Measurements from ENCODE around the gene AGTPBP1. TPM values are rescaled to one million over a fixed set of nuclear protein-coding genes. Genes with fewer than 3 reads are reported as not detected.

Gene AGTPBP1
- total and polyA plus RNA-seq, 2 experiments from 2014 or later = 31.4 to 58.0 TPM

- peaks cover 24% of the 10 kb centered on the region for H3K4me1 Mint-ChIP-seq
- H3K27ac ChIP-seq (ENCODE audit: low read depth) = no peak overlapping the region
- H3K27me3 Mint-ChIP-seq (ENCODE audit: insufficient read depth, low read depth, poor library complexity) = no peaks in the 10 kb centered on the region
- H3K36me3 ChIP-seq (ENCODE audit: insufficient read depth) = no peaks in the 10 kb centered on the region
- no peaks in the 10 kb centered on the region for H3K9me3 Mint-ChIP-seq
- no peaks in the 10 kb centered on the region for H3K27me3 ChIP-seq (ENCODE audit: insufficient read depth)
- TF ChIP-seq REST (IDR thresholded peaks at IDR 0.05; ENCODE audit: unreplicated experiment) = no peak
- H3K4me3 ChIP-seq = no peak overlapping the region
- H3K4me3 Mint-ChIP-seq = no peak overlapping the region
- no peaks in the 10 kb centered on the region; the same call in 1 of the 2 replicates for H3K79me2 ChIP-seq (replicated peaks; ENCODE audit: insufficient read depth)
- H3F3A ChIP-seq (replicated peaks; ENCODE audit: low read depth) = no peaks in the 10 kb centered on the region
- no peaks in the 10 kb centered on the region for H4K20me1 ChIP-seq (replicated peaks; ENCODE audit: insufficient read depth)
- ATAC-seq (no peak), DNase-seq (ENCODE audit: low spot score) (no peak)
- no peak overlapping the region for H3K27ac Mint-ChIP-seq
- no peaks in the 10 kb centered on the region; the same call in 1 of the 2 replicates for H3K9me2 ChIP-seq (ENCODE audit: insufficient read depth)
- H3K36me3 Mint-ChIP-seq (ENCODE audit: low read depth) = no peaks in the 10 kb centered on the region
- H3K4me2 ChIP-seq = no peak overlapping the region
- H3K4me1 ChIP-seq (ENCODE audit: insufficient read depth) = 0 out of 2 replicates have a peak, but pooled peaks cover 3% of the 10 kb centered on the region
- no peak overlapping the region for H2AFZ ChIP-seq
These were observed 142.1 kb downstream of the AGTPBP1 start for GRCh38 chr9:85599540-85600105.

- no peaks in the 10 kb centered on the region for H3K9me2 ChIP-seq (ENCODE audit: insufficient read depth)
- H3K4me2 ChIP-seq = no peak overlapping the region
- H3K27ac ChIP-seq (ENCODE audit: low read depth) = no peak overlapping the region
- peaks cover 17% of the 10 kb centered on the region for H3K4me1 ChIP-seq (ENCODE audit: insufficient read depth)
- no peaks in the 10 kb centered on the region for H4K20me1 ChIP-seq (replicated peaks; ENCODE audit: insufficient read depth)
- no peak overlapping the region for H3K4me3 ChIP-seq
- ATAC-seq = no peak
- Mint-ChIP-seq H3K36me3 (ENCODE audit: low read depth) (no peaks in the 10 kb centered on the region), H3K9me3 (no peaks in the 10 kb centered on the region), H3K27me3 (ENCODE audit: insufficient read depth, low read depth, poor library complexity) (no peaks in the 10 kb centered on the region), H3K4me3 (no peak overlapping the region), H3K4me1 (peaks cover 17% of the 10 kb centered on the region; the same call in 2 of the 3 replicates), H3K27ac (no peak overlapping the region)
- no peaks in the 10 kb centered on the region for H3K79me2 ChIP-seq (replicated peaks; ENCODE audit: insufficient read depth)
- no peaks in the 10 kb centered on the region for H3F3A ChIP-seq (replicated peaks; ENCODE audit: low read depth)
- DNase-seq (ENCODE audit: low spot score) = no peak
- no peaks in the 10 kb centered on the region for H3K36me3 ChIP-seq (ENCODE audit: insufficient read depth)
- H3K27me3 ChIP-seq (ENCODE audit: insufficient read depth) = no peaks in the 10 kb centered on the region
- no peak overlapping the region for H2AFZ ChIP-seq
- TF ChIP-seq, protein P1, sequence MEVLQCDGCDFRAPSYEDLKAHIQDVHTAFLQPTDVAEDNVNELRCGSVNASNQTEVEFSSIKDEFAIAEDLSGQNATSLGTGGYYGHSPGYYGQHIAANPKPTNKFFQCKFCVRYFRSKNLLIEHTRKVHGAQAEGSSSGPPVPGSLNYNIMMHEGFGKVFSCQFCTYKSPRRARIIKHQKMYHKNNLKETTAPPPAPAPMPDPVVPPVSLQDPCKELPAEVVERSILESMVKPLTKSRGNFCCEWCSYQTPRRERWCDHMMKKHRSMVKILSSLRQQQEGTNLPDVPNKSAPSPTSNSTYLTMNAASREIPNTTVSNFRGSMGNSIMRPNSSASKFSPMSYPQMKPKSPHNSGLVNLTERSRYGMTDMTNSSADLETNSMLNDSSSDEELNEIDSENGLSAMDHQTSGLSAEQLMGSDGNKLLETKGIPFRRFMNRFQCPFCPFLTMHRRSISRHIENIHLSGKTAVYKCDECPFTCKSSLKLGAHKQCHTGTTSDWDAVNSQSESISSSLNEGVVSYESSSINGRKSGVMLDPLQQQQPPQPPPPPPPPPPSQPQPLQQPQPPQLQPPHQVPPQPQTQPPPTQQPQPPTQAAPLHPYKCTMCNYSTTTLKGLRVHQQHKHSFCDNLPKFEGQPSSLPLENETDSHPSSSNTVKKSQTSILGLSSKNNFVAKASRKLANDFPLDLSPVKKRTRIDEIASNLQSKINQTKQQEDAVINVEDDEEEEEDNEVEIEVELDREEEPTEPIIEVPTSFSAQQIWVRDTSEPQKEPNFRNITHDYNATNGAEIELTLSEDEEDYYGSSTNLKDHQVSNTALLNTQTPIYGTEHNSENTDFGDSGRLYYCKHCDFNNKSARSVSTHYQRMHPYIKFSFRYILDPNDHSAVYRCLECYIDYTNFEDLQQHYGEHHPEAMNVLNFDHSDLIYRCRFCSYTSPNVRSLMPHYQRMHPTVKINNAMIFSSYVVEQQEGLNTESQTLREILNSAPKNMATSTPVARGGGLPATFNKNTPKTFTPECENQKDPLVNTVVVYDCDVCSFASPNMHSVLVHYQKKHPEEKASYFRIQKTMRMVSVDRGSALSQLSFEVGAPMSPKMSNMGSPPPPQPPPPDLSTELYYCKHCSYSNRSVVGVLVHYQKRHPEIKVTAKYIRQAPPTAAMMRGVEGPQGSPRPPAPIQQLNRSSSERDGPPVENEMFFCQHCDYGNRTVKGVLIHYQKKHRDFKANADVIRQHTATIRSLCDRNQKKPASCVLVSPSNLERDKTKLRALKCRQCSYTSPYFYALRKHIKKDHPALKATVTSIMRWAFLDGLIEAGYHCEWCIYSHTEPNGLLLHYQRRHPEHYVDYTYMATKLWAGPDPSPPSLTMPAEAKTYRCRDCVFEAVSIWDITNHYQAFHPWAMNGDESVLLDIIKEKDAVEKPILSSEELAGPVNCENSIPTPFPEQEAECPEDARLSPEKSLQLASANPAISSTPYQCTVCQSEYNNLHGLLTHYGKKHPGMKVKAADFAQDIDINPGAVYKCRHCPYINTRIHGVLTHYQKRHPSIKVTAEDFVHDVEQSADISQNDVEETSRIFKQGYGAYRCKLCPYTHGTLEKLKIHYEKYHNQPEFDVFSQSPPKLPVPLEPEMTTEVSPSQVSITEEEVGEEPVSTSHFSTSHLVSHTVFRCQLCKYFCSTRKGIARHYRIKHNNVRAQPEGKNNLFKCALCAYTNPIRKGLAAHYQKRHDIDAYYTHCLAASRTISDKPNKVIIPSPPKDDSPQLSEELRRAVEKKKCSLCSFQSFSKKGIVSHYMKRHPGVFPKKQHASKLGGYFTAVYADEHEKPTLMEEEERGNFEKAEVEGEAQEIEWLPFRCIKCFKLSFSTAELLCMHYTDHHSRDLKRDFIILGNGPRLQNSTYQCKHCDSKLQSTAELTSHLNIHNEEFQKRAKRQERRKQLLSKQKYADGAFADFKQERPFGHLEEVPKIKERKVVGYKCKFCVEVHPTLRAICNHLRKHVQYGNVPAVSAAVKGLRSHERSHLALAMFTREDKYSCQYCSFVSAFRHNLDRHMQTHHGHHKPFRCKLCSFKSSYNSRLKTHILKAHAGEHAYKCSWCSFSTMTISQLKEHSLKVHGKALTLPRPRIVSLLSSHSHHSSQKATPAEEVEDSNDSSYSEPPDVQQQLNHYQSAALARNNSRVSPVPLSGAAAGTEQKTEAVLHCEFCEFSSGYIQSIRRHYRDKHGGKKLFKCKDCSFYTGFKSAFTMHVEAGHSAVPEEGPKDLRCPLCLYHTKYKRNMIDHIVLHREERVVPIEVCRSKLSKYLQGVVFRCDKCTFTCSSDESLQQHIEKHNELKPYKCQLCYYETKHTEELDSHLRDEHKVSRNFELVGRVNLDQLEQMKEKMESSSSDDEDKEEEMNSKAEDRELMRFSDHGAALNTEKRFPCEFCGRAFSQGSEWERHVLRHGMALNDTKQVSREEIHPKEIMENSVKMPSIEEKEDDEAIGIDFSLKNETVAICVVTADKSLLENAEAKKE (CRISPR knock-in tag; IDR thresholded peaks at IDR 0.05) = no peak
- TF ChIP-seq EZH2phosphoT487 (IDR thresholded peaks at IDR 0.05; ENCODE audit: unreplicated experiment) (no peak), EZH2 (IDR thresholded peaks at IDR 0.05; ENCODE audit: low read depth, unreplicated experiment) (no peak), JUNB (IDR thresholded peaks at IDR 0.05; ENCODE audit: unreplicated experiment) (no peak), ZNF114 (CRISPR knock-in tag; IDR thresholded peaks at IDR 0.05) (no peak), CTCF (conservative IDR thresholded peaks at IDR 0.05; ENCODE audit: low read depth in 2 of 2) (no peak), POLR2AphosphoS5 (IDR thresholded peaks at IDR 0.05; ENCODE audit: low read depth) (no peak)
- TF ChIP-seq, protein P2, sequence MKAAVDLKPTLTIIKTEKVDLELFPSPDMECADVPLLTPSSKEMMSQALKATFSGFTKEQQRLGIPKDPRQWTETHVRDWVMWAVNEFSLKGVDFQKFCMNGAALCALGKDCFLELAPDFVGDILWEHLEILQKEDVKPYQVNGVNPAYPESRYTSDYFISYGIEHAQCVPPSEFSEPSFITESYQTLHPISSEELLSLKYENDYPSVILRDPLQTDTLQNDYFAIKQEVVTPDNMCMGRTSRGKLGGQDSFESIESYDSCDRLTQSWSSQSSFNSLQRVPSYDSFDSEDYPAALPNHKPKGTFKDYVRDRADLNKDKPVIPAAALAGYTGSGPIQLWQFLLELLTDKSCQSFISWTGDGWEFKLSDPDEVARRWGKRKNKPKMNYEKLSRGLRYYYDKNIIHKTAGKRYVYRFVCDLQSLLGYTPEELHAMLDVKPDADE (IDR thresholded peaks at IDR 0.05) = no peak
These were observed 147.4 kb downstream of the AGTPBP1 start for GRCh38 chr9:85594316-85594715.
